GM18867 (cell line): ENCODE results near the gene TGFBR3L.
A peak's percentile ranks its signal among the peaks of the same experiment; 100 is the strongest.

Experiments
- ATAC-seq: cut with Tn5 transposase; IDR thresholded peaks from one replicate; pipeline ENCODE4 v1.9.1; 2021; ENCODE audit warnings: mild to moderate bottlenecking, moderate library complexity; ENCODE audit not compliant: unreplicated experiment

The TGFBR3L gene

DNA sequence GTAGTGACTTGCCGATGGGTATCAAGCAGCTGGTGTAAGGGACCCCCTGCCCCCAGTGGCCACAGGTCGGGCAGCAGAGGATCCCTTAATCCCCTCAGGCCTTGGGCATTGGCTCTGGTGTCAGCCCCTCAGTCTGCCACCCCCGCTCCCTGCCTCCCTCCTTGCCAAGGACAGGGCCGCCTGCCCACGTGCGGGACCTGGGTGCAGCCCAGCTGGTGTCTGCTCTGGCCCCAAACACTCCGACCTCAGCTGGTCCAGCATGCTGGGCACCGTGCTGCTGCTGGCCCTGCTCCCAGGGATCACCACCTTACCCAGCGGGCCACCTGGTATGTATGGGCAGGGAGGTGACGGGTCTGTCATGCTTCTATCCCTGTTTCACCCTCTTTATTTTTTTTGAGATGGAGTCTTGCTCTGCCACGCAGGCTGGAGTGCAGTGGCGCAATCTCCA is at the start of gene TGFBR3L:
Gene TGFBR3L, plus strand, starts transcription at position 233 of the 448 bp plus-strand sequence.
- no peak for ATAC-seq

DNA sequence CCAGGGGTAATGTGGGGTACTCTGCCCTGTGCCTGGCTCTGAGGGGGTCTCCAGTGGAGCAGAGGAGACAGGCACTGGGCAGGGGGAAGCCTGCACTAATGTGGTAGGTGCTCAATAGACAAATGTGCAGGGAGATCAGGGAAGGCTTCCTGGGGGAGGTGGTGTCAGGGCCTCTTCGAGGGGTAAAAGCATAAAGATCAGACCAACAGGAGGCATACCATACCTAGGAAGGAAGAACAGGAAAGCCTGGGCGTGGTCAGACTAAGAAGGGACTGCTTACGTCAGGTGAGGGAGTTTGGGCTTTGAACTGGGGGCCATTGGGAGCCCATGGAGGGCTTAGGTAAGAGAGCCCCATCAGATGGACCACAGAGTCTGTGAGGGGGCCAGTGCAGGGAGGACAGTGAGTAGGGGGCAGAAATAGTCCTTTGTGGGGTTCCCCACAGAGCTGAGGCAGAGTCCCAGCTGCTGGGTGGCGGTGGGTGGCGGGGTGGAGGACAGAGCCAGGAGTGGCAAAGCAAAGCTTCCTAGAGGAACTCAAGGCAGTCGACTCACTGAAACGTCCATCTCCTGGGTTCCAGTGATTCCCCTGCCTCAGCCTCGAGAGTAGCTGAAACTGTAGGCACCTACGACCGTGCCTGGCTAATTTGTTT is 49.2 kb upstream of the TGFBR3L start:
- ATAC-seq, result no peak

DNA sequence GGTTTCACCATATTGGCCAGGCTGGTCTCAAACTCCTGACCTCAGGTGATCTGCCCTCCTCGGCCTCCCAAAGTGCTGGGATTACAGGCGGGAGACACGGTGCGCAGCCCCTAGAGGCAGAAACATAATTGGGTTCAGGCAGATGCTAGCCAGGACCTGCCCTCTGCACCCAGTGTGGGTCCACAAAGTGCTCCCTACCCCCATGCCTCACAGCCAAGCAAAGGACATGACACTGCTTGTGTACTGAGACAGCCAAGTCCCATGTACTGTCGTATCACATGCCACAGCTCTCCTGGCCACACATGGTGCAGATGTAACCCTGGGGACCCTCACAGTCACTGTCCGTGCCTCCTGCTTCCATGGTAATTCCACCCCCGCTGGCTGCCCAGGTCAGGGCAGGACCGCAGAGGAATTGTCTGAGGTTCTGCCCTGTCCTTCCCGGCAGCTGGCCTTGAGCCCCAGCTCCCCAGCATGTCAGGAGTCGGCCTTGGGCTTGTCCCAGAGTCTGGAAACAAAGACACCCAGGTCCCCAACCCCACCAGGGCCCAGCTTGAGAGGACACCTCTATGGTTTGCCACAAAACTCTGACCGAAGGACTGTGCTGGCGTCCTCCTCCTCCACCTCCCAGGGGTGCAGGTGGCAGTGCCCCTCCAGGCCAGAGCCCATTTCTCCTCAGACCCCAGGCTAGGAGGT is 48.1 kb upstream of the TGFBR3L start:
- ATAC-seq, result no peak

DNA sequence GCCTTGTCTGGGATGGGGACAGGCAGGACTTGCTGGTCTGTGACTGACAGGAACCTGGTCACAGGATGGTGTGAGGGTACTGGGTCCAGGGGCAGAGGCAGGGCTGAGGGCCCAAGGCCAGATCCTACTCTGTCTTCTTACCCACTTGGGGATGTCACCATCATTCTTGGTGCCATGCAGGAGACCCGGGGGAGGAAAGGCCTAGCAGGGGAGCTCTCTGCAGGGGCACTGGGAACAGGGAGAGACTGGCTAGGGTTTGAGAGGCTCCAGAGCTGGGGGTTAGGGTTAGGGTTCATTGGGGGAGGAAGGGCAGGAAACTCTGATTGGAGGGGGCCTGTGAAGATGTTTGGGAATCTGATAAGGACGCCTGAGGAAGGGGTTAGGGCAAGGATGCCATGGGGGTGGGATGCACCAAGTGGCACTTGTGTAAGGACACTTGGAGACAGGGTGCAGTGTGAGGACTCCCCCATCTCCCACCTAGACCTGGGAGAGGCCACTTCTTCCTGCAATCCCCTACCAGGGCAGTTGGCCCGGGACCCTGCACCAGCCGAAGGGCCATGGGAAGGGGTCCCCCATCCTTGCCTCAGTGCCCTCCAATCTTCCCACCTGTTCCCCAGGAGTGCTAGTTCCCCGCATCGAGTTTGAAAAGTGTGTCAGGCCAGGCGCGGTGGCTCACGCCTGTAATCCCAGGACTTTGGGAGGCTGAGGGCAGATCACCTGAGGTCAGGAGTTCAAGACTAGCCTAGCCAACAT is 47.4 kb upstream of the TGFBR3L start:
- no peak for ATAC-seq

DNA sequence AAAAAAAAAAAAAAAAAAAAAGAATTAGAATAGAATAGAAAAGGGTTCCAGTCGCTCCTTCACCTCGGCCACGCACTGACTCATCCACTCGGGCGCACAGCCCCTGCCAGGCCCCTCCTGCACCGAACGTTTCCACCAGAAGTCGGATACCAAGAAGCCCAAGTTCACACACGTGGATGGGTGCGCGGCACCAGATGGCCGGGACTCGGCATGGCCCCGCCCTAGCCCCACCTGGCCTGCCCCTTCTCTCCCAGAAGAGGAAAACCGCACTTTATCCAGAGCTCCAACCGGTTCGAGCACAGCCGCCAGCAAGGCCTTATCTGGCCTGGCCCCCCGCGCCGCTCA is 46.3 kb upstream of the TGFBR3L start:
- ATAC-seq, result no peak

- ATAC-seq, result peak; percentile 62
Measured at GRCh38 chr19:7868671-7869452, 45.8 kb upstream of the TGFBR3L start.

DNA sequence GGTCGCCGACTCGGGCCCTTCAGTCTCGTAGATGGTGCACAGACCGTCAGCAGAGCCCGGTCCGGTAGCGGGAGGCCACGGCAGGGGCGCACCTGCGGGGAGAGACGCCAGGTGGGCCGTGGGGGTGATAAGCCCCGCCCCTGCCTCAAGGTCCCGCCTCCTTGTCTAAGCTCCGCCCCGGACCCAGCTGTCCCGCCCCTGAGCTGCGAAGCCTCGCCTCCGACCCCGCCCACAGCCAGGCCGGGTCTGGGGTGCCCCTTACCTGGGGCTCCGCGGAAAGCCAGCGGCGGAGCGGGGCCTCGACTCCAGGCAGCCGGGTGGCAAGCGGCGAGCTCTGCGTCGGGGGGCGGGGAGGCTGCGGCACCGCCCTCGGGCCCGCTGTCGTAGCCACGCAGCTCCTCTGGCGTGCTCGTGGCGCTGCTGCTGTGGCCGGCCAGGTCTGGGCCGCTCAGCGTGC is 45.1 kb upstream of the TGFBR3L start:
- peak; percentile 59 for ATAC-seq

DNA sequence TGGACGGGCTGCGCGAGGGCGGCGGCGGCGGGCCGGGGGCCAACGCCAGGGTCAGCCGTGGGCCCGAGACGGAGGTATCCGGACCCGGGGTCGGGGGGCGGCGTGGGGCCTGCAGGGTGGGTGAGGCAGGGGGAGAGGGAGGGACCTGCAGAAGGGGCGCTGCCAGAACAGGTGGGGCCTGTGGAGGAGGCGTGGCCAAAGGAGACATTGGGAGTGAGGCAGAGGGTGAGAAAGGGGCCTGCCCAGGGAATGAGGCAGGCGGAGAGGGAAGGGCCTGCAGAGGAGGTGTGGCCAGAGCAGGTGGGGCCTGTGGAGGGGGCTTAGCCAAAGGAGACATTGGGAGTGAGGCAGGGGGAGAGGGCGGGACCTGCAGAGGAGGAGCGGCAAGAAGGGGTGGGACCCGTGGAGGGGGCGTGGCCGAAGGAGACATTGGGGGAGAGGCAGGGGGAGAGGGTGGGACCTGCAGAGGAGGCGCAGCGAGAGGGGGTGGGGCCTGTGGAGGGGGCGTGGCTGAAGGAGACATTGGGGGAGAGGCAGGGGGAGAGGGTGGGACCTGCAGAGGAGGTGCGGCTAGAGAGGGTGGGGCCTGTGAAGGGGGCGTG is 44.6 kb upstream of the TGFBR3L start:
- peak; percentile 11 for ATAC-seq

DNA sequence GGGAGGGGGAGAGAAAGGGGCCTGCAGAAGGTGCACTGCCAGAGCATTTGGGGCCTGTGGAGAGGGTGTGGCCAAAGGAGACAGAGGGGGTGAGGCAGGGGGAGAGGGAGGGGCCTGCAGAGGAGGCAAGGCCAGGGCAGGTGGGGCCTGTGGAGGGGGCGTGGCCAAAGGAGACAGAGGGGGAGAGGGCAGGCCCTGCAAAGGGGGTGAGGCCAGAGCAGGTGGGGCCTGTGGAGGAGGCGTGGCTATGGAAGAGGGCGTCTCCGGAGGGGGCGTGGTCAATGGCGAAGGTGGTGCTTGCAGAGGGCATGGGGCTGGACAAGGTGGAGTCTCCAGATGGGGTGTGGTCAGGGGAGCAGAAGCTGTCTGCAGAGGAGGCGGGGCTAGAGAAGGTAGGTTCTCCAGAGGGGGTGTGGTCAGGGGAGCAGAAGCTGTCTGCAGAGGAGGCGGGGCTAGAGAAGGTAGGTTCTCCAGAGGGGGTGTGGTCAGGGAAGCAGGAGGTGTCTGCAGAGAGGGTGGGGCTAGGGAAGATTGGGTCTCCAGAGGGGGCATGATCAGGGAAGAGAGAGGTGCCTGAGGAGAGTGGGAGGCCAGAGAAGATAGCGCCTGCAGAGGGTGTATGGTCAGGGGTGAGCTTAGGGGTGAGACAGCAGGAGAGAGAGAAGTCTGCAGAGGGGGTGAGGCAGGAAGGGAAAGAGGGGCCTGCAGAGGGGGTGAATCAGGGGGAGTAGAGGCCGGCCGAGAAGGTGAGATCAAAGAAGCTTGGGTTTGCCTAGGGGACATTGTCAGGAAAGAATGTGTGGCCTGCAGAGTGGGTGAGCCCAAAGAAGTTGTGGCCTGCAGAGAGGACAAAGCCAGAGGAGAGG is 43.8 kb upstream of the TGFBR3L start:
- no peak for ATAC-seq

DNA sequence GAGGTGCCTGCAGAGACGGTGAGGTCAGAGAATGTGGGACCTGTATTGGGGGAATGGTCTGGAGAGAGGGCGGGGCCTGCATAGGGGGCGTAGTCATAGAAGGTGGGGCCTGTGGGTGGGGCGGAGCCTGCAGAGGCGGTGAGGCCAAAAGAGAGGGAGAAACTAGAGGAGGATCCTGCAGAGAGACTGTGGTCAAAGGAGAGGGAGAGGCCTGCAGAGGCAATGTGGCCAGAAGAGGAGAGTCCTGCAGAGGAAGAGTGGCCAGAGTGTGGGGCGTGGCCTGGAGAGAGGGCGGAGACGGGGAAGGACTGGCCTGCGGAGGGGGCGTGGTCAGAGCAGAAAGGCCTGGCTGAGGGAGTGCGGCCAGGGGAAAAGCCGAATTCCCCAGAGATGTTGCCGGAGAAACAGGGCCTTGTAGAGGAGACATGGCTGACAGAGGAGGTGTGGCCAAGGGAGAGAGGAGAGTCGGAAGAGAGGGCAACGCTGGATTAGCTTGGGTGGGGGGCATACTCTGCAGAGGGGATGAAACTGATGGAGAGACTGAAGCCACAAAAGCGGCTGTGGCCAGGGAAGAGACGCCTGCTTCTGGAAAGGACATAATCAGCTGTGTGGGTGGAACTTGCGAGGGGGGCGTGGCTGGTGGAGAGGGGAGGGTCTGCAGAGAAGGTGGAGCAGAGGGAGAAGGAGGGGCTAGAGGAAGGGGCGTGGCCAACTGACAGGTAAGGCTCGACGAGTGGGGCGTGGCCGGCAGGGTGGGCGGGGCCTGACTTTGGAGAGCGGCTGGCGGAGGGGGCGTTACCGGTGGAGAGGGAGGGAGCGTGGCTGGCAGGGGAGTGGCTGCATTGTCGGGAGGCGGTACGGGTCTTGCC is 43.0 kb upstream of the TGFBR3L start:
- ATAC-seq, result no peak

- no peak for ATAC-seq
Measured at GRCh38 chr19:7872306-7873204, 42.1 kb upstream of the TGFBR3L start.

GRCh38 chr19:7873304-7874075 is 41.1 kb upstream of the TGFBR3L start:
- ATAC-seq, result no peak

DNA sequence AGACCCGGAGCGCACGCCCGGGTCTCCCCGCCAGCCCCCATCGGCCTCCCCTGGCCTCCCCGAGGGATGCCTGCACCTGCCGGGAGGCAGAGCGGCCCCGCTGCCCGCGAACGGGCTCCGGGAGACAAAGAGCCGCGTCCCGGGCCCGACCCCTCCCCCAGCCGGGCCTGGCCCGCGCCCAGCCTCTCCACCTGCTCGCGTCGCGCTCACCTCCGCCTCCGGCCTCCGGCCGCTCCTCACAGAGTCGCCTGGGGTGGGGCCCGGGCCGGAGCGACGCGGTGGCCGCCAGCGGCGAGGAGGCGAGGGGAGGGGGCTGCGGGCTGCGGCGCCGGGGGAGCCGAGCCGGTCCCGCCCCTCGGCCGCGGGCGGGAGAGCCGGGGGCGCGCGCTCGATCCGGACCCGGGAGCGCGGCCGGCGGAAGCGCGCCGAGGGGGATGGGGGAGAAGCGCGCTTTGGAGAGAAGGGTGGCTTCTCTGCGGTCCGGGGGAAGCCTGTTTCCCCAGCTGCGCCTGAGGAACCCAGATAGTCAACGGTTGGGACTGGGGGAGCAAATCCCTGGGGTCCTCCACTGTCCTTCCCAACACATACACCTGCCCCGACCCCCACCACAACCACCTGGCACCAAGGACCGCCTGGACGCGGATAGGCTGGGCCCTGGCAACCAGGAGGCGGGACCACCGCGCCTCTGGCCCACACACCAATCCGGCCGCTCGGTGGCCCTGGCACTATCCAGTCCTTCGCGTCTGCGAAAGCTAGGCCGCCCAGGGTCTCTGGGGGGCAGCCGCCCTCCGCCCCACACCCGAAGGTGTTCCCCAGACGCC is 40.3 kb upstream of the TGFBR3L start, which contains the start of gene PRR36:
Gene PRR36, minus strand, starts transcription at position 315 of the 821 bp plus-strand sequence. CDS start 701 bp downstream, outside the sequence.
- no peak for ATAC-seq

DNA sequence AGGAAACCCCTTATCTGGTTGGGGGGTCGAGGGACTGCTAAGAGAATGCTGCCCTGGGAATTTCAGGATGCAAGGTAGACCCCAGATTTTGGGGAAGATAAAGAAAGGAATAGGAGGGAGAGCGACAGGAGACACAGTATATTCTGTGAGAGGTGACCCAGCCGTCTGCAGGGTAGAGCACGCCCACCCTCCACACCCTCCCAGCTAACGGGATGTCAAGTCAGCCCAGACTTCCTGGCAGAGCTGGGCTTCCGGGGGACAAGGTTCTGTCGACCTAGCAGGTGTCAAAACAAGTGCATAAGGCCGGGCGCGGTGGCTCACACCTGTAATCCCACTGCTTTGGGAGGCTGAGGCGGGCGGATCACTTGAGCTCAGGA is 39.7 kb upstream of the TGFBR3L start:
- ATAC-seq, result no peak

- ATAC-seq, result no peak
Measured at GRCh38 chr19:7877249-7877836, 37.3 kb upstream of the TGFBR3L start.
